HCT116 (cell line): ENCODE measurements around the gene GGCX. TPM values are rescaled to one million over a fixed set of nuclear protein-coding genes. Genes with fewer than 3 reads are reported as not detected.

ENCODE experiments used
- ATAC-seq: fragments of 200-7000 bp; cut with Tn5 transposase; 2 replicates; pipeline ENCODE4 v1.9.1; 2020; ENCODE audit warnings: mild to moderate bottlenecking, moderate library complexity
- BruUV-seq: library from RNA; stranded (reverse); fragments of 400-500 nt; replicated peaks from 2 replicates; lab custom pipeline; 2021; lab: Mats Ljungman, UMichigan
- CTCF ChIA-PET: fragments of 300-600 bp; sonication (Branson Sonifier 250); formaldehyde crosslinking; loops from one replicate; lab custom pipeline; 2021; ENCODE audit warnings: antibody characterized with exemption; lab: Charles Lee
- POLR2A ChIA-PET: fragments of 300-600, 350-600 bp; sonication (Branson Sonifier 250); formaldehyde crosslinking; loops from one replicate; lab custom pipeline; 2021; ENCODE audit warnings: antibody characterized with exemption; lab: Charles Lee
- RAD21 ChIA-PET, 2 experiments: fragments of 300-600 bp; sonication (Branson Sonifier 250); formaldehyde crosslinking; loops; one replicate each; lab custom pipeline; 2023; ENCODE audit warnings: low total read pairs in 2 of 2; ENCODE audit not compliant: uncharacterized antibody in 2 of 2, unreplicated experiment in 2 of 2, low non-redundant PET in 1 of 2; lab: Charles Lee
- DNase-seq: peaks from one replicate; pipeline ENCODE4 v3.0.0-alpha.2; 2010; ENCODE audit warnings: low read depth, low spot score
- H2AFZ ChIP-seq: fragments of 200-600 bp; shearing (Covaris generic), sonication (generic); 2 replicates; pipeline ENCODE4 v1.6.1; 2017; ENCODE audit warnings: low read depth, mixed run types, mixed read lengths, antibody characterized with exemption, low read length; ENCODE audit not compliant: poor library complexity, severe bottlenecking
- H3K27ac ChIP-seq: 2 replicates; pipeline ENCODE4 v1.5.1; 2012; ENCODE audit warnings: low read depth, low read length
- H3K27me3 ChIP-seq: fragments of 200-600 bp; sonication (generic); 2 replicates; pipeline ENCODE4 v1.6.1; 2016; ENCODE audit warnings: mixed run types, low read length, mixed read lengths; ENCODE audit not compliant: insufficient read depth
- H3K36me3 ChIP-seq, 2 experiments: fragments of 200-500 bp in 1 of 2; fragments of 200-600 bp in 1 of 2; sonication (Bioruptor generic) in 1 of 2; sonication (generic) in 1 of 2; 2 replicates each; pipeline versions ENCODE4 v1.5.1 to v1.6.1; 2014 to 2016; ENCODE audit warnings: low read length in 2 of 2, inconsistent platforms in 1 of 2, mixed read lengths in 1 of 2, mixed run types in 1 of 2; ENCODE audit not compliant: insufficient read depth in 2 of 2, control insufficient read depth in 1 of 2
- H3K4me1 ChIP-seq, 2 experiments: fragments of 200-600 bp in 1 of 2; sonication (generic) in 1 of 2; 2 replicates each; pipeline versions ENCODE4 v1.5.1 to v1.6.1; 2012 to 2017; ENCODE audit warnings: low read length in 2 of 2, inconsistent platforms in 1 of 2, mild to moderate bottlenecking in 1 of 2, mixed read lengths in 1 of 2, mixed run types in 1 of 2, moderate library complexity in 1 of 2; ENCODE audit not compliant: insufficient read depth in 2 of 2, control insufficient read depth in 1 of 2
- H3K4me2 ChIP-seq: fragments of 200-600 bp; sonication (generic); 2 replicates; pipeline ENCODE4 v1.6.1; 2017; ENCODE audit warnings: mixed run types, low read length, mixed read lengths
- H3K4me3 ChIP-seq, 2 experiments: fragments of 200-600 bp in 1 of 2; sonication (generic) in 1 of 2; replicated peaks in 1 of 2; 2 replicates each; pipeline ENCODE4 v1.5.1; 2011 to 2016; ENCODE audit warnings: low read length in 2 of 2, control low read depth in 1 of 2, low read depth in 1 of 2, mild to moderate bottlenecking in 1 of 2, mixed read lengths in 1 of 2, mixed run types in 1 of 2
- H3K79me2 ChIP-seq: fragments of 200-600 bp; sonication (generic); 2 replicates; pipeline ENCODE4 v1.6.1; 2017; ENCODE audit warnings: mild to moderate bottlenecking, mixed run types, low read length, moderate library complexity, mixed read lengths; ENCODE audit not compliant: insufficient read depth
- H3K9ac ChIP-seq: fragments of 200-600 bp; sonication (generic); 2 replicates; pipeline ENCODE4 v1.6.1; 2016; ENCODE audit warnings: low read length, mixed read lengths
- H3K9me2 ChIP-seq: fragments of 200-600 bp; sonication (generic), shearing (Covaris generic); 2 replicates; pipeline ENCODE4 v1.6.1; 2017; ENCODE audit warnings: mixed run types, mild to moderate bottlenecking, moderate library complexity; ENCODE audit not compliant: insufficient read depth
- H3K9me3 ChIP-seq, 2 experiments: fragments of 200-500 bp in 1 of 2; fragments of 200-600 bp in 1 of 2; sonication (Bioruptor generic) in 1 of 2; sonication (generic) in 1 of 2; 2 replicates each; pipeline ENCODE4 v1.6.1; 2014 to 2017; ENCODE audit warnings: low read length in 2 of 2, mixed read lengths in 2 of 2, inconsistent platforms in 1 of 2, low read depth in 1 of 2, mild to moderate bottlenecking in 1 of 2, mixed run types in 1 of 2, moderate library complexity in 1 of 2; ENCODE audit not compliant: control insufficient read depth in 1 of 2, insufficient read depth in 1 of 2
- H4K20me1 ChIP-seq: fragments of 200-600 bp; sonication (generic), shearing (Covaris generic); 2 replicates; pipeline ENCODE4 v1.6.1; 2017; ENCODE audit warnings: mixed run types, mild to moderate bottlenecking, moderate library complexity; ENCODE audit not compliant: insufficient read depth
- CBX3 ChIP-seq: IDR thresholded peaks from 2 replicates; pipeline ENCODE4 v1.6.1; 2012; ENCODE audit warnings: low read depth
- POLR2AphosphoS5 ChIP-seq: IDR thresholded peaks from 2 replicates; pipeline ENCODE4 v1.6.1; 2011; ENCODE audit warnings: mild to moderate bottlenecking, low read depth, low read length, moderate library complexity
- REST ChIP-seq: IDR thresholded peaks from 2 replicates; pipeline ENCODE4 v1.6.1; 2012; ENCODE audit warnings: low read depth
- YY1 ChIP-seq: IDR thresholded peaks from 2 replicates; pipeline ENCODE4 v1.6.1; 2011; ENCODE audit warnings: low read length, low read depth, moderate library complexity, mild to moderate bottlenecking; ENCODE audit not compliant: insufficient replicate concordance; ENCODE audit errors: extremely low read depth
- intact Hi-C: fragments of 100-400 bp; cut with micrococcal nuclease; formaldehyde crosslinking; loops from 2 replicates; pipeline ENCODE4 v1.10.0; 2022
- total RNA-seq: library from RNA; stranded (reverse); gene quantifications from one replicate; pipeline ENCODE4 v1.2.1, GENCODE V29; 2021; ENCODE audit not compliant: unreplicated experiment
- TF ChIP-seq, protein P1 (sequence below): IDR thresholded peaks from 2 replicates; pipeline ENCODE4 v1.6.1; 2012

The GGCX gene
- total RNA-seq, 1 experiment from 2014 or later, result 43.5 TPM

- no peaks in the 10 kb centered on the region for H4K20me1 ChIP-seq
- no peak for ATAC-seq
- no peak for TF ChIP-seq CBX3
- TF ChIP-seq, protein P1, sequence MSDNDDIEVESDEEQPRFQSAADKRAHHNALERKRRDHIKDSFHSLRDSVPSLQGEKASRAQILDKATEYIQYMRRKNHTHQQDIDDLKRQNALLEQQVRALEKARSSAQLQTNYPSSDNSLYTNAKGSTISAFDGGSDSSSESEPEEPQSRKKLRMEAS, result no peak
- no peak for TF ChIP-seq YY1
- TF ChIP-seq POLR2AphosphoS5, result no peak
- TF ChIP-seq REST, result no peak
- TF ChIP-seq, all 23 proteins: peak for 0
- CTCF ChIA-PET, result no interaction called here
- H3K27ac ChIP-seq, result no peak overlapping the region
- no TSS peak for BruUV-seq
- H3K36me3 ChIP-seq, result peaks cover 0 to 4% of the 10 kb centered on the region in 2 experiments; a peak in 2 of 4 replicates
- DNase-seq, result no peak
- H3K4me2 ChIP-seq, result no peak overlapping the region
- no peaks in the 10 kb centered on the region for H3K9me2 ChIP-seq
- RAD21 ChIA-PET, result no interaction called here
- H3K4me1 ChIP-seq, result peaks cover 20 to 23% of the 10 kb centered on the region in 2 experiments
- no peak overlapping the region for H3K9ac ChIP-seq
- intact Hi-C loops, result no loop called here
- no peak overlapping the region for H2AFZ ChIP-seq
- no peak overlapping the region for H3K4me3 ChIP-seq
- H3K79me2 ChIP-seq, result no peaks in the 10 kb centered on the region
- H3K27me3 ChIP-seq, result no peaks in the 10 kb centered on the region
- POLR2A ChIA-PET, result interaction anchor here (0.8 to 1.1 kb wide), 3 partner anchors 10 to 12 kb away, joined by 3 read pairs; partner anchors contain the start of gene RNF181
- no peaks in the 10 kb centered on the region for H3K9me3 ChIP-seq
Observed at GRCh38 chr2:85583667-85584353, 22.5 kb upstream of the GGCX start.
